Suprapubic skin (tissue), 4 donors: ENCODE measurements around the gene FBXL20. TPM values are rescaled to one million over a fixed set of nuclear protein-coding genes. Genes with fewer than 3 reads are reported as not detected.

ENCODE experiments used
- DNase-seq, 2 donors: peaks; one replicate each; pipeline ENCODE4 v3.0.0-alpha.2; 2019; ENCODE audit warnings: low spot score in 2 of 2
- H3K27ac ChIP-seq: fragments of 200-600 bp; sonication (generic); one replicate; pipeline ENCODE4 v1.5.1; 2019
- H3K27me3 ChIP-seq: fragments of 200-600 bp; sonication (generic); one replicate; pipeline ENCODE4 v1.5.1; 2019
- H3K36me3 ChIP-seq: fragments of 200-600 bp; sonication (generic); one replicate; pipeline ENCODE4 v1.5.1; 2019
- H3K4me1 ChIP-seq: fragments of 200-600 bp; sonication (generic); one replicate; pipeline ENCODE4 v1.5.1; 2019
- H3K4me3 ChIP-seq: fragments of 200-600 bp; sonication (generic); one replicate; pipeline ENCODE4 v1.5.1; 2019; ENCODE audit warnings: mild to moderate bottlenecking
- H3K9me3 ChIP-seq: fragments of 200-600 bp; sonication (generic); one replicate; pipeline ENCODE4 v1.5.1; 2019
- CTCF ChIP-seq, 2 donors: fragments of 200-600 bp in 1 of 2; fragments of 450-650 bp in 1 of 2; sonication (generic) in 1 of 2; IDR thresholded peaks; one replicate each; pipeline ENCODE4 v1.5.1; 2016 to 2019; ENCODE audit warnings: antibody characterized with exemption in 2 of 2, mild to moderate bottlenecking in 1 of 2, moderate library complexity in 1 of 2
- EP300 ChIP-seq: sonication (generic); formaldehyde crosslinking; IDR thresholded peaks from one replicate; pipeline ENCODE4 v1.6.1; 2017; ENCODE audit warnings: antibody characterized with exemption
- POLR2A ChIP-seq, 2 donors: fragments of 450-650 bp; IDR thresholded peaks; one replicate each; pipeline ENCODE4 v1.6.1; 2017; ENCODE audit warnings: antibody characterized with exemption in 2 of 2, mild to moderate bottlenecking in 2 of 2, moderate library complexity in 2 of 2
- POLR2AphosphoS5 ChIP-seq, 3 donors: sonication (generic); formaldehyde crosslinking; IDR thresholded peaks; one replicate each; pipeline ENCODE4 v1.6.1; 2017; ENCODE audit warnings: antibody characterized with exemption in 3 of 3
- WGBS: methylation state at CpG from one replicate; pipeline ENCODE4 v1.1.5; 2018; 5-methylcytosine and 5-hydroxymethylcytosine counted together
- total RNA-seq, 4 donors: library from RNA; depleted of rRNA; stranded (reverse); fragments of >200 nt; gene quantifications; one replicate each; pipeline ENCODE4 v1.1.0, GENCODE V29; 2016

The FBXL20 gene
- total RNA-seq, 4 donors from 2014 or later = 21.0 to 40.7 (median 26.4) TPM

GRCh38 chr17:39225959-39226683 is 175.3 kb downstream of the FBXL20 start:
- H3K27me3 ChIP-seq = peaks cover 25% of the 10 kb centered on the region
- no peaks in the 10 kb centered on the region for H3K36me3 ChIP-seq
- H3K4me3 ChIP-seq = peak overlapping the region; percentile 53
- H3K9me3 ChIP-seq = no peaks in the 10 kb centered on the region
- WGBS = 20% methylated on average over 18 of the region's 24 CpGs
- peaks cover 33% of the 10 kb centered on the region for H3K4me1 ChIP-seq
- DNase-seq = no peak
- TF ChIP-seq CTCF (IDR thresholded peaks at IDR 0.05) = no peak
- no peak for TF ChIP-seq POLR2A (IDR thresholded peaks at IDR 0.05)
- TF ChIP-seq EP300 = no peak
- no peak for TF ChIP-seq POLR2AphosphoS5 (IDR thresholded peaks at IDR 0.05)
- H3K27ac ChIP-seq = no peak overlapping the region

- Histone ChIP-seq H3K4me3 (peak within 1 kb of the TSS; percentile 53), H3K27ac (peak within 1 kb of the TSS; percentile 24), H3K4me1 (peaks cover 30% of the 10 kb centered on the region), H3K9me3 (no peaks in the 10 kb centered on the region), H3K27me3 (peaks cover 24% of the 10 kb centered on the region), H3K36me3 (no peaks in the 10 kb centered on the region)
- no peak for TF ChIP-seq EP300
- TF ChIP-seq CTCF (IDR thresholded peaks at IDR 0.05) = no peak
- TF ChIP-seq POLR2A (IDR thresholded peaks at IDR 0.05) = no peak
- no peak for TF ChIP-seq POLR2AphosphoS5 (IDR thresholded peaks at IDR 0.05)
- no peak for DNase-seq
- WGBS = no CpG with 5 or more reads among the region's 71 CpGs
These were observed 176.0 kb downstream of the FBXL20 start, which contains the start of gene STAC2 for GRCh38 chr17:39225308-39225958. Gene STAC2 (minus strand): TSS chr17:39225945. CDS start chr17:39225502, 443 bp downstream.

- Histone ChIP-seq H3K4me3 (peak overlapping the region; percentile 53), H3K27me3 (peaks cover 24% of the 10 kb centered on the region), H3K9me3 (no peaks in the 10 kb centered on the region), H3K36me3 (no peaks in the 10 kb centered on the region), H3K27ac (peak overlapping the region; percentile 24), H3K4me1 (peaks cover 30% of the 10 kb centered on the region)
- WGBS = 2% methylated on average over 11 of the region's 68 CpGs
- no peak for DNase-seq
- TF ChIP-seq POLR2A (IDR thresholded peaks at IDR 0.05) (no peak), CTCF (IDR thresholded peaks at IDR 0.05) (no peak), POLR2AphosphoS5 (IDR thresholded peaks at IDR 0.05) (no peak), EP300 (no peak)
These were observed 176.6 kb downstream of the FBXL20 start for GRCh38 chr17:39224778-39225307.

GRCh38 chr17:39223907-39224777 is 177.3 kb downstream of the FBXL20 start:
- WGBS = 24% methylated on average over 17 of the region's 33 CpGs
- H3K4me1 ChIP-seq = peaks cover 33% of the 10 kb centered on the region
- no peak for DNase-seq
- no peaks in the 10 kb centered on the region for H3K36me3 ChIP-seq
- H3K9me3 ChIP-seq = no peaks in the 10 kb centered on the region
- no peak for TF ChIP-seq POLR2A (IDR thresholded peaks at IDR 0.05)
- peak overlapping the region; percentile 53 for H3K4me3 ChIP-seq
- peak overlapping the region; percentile 24 for H3K27ac ChIP-seq
- H3K27me3 ChIP-seq = peaks cover 24% of the 10 kb centered on the region
